HEK293 (cell line): ENCODE measurements around the gene FHIT.

ENCODE experiments used
- CTCF ChIA-PET: fragments of 350-600 bp; formaldehyde crosslinking; extraction: SDS; loops from one replicate; lab custom pipeline; 2021; ENCODE audit warnings: antibody characterized with exemption; lab: Yijun Ruan, JAX
- POLR2A ChIA-PET: fragments of 300-600 bp; formaldehyde crosslinking; extraction: SDS; loops from one replicate; lab custom pipeline; 2020; ENCODE audit warnings: antibody characterized with exemption, inconsistent platforms; lab: Yijun Ruan, JAX
- H3K27ac ChIP-seq: fragments of 200-500 bp; sonication (Bioruptor generic); 2 replicates; pipeline ENCODE4 v1.5.1; 2014; ENCODE audit warnings: low read depth, low read length, control low read depth, inconsistent platforms; ENCODE audit errors: extremely low read depth
- H3K36me3 ChIP-seq, 2 experiments: fragments of 200-500 bp in 1 of 2; sonication (Bioruptor generic) in 1 of 2; 1 replicate in 1 of 2; 2 replicates in 1 of 2; pipeline ENCODE4 v1.5.1; 2014 to 2017; ENCODE audit warnings: inconsistent platforms in 2 of 2, low read length in 2 of 2; ENCODE audit not compliant: control insufficient read depth in 2 of 2, insufficient read depth in 1 of 2
- H3K4me1 ChIP-seq: fragments of 200-500 bp; sonication (Bioruptor generic); 2 replicates; pipeline ENCODE4 v1.5.1; 2014; ENCODE audit warnings: mild to moderate bottlenecking, low read length, inconsistent platforms; ENCODE audit not compliant: control insufficient read depth, insufficient read depth
- H3K4me3 ChIP-seq: 2 replicates; pipeline ENCODE4 v1.5.1; 2011; ENCODE audit warnings: low read depth, mild to moderate bottlenecking, control low read depth, low read length, moderate library complexity
- H3K9me3 ChIP-seq: fragments of 200-500 bp; sonication (Bioruptor generic); 2 replicates; pipeline ENCODE4 v1.5.1; 2014; ENCODE audit warnings: low read depth, low read length, inconsistent platforms; ENCODE audit not compliant: control insufficient read depth, insufficient read depth
- HOXA7 ChIP-seq: sonication (generic); formaldehyde crosslinking; IDR thresholded peaks from 2 replicates; pipeline ENCODE4 v1.8.1; 2022; ENCODE audit warnings: missing genetic modification reagents, borderline replicate concordance
- HOXD13 ChIP-seq: sonication (generic); formaldehyde crosslinking; IDR thresholded peaks from 2 replicates; pipeline ENCODE4 v1.8.0; 2022; ENCODE audit warnings: missing genetic modification reagents, borderline replicate concordance
- OSR2 ChIP-seq: fragments of 450-650 bp; formaldehyde crosslinking; IDR thresholded peaks from 2 replicates; pipeline ENCODE4 v1.5.1; 2016; ENCODE audit warnings: missing biosample characterization, missing genetic modification characterization
- PRDM1 ChIP-seq: fragments of 450-650 bp; formaldehyde crosslinking; IDR thresholded peaks from 2 replicates; pipeline ENCODE4; 2016; ENCODE audit warnings: missing biosample characterization, missing genetic modification characterization
- ZBTB20 ChIP-seq: fragments of 450-650 bp; formaldehyde crosslinking; IDR thresholded peaks from 2 replicates; pipeline ENCODE4 v1.5.1; 2016; ENCODE audit warnings: missing biosample characterization, missing genetic modification characterization
- ZBTB48 ChIP-seq: fragments of 450-650 bp; formaldehyde crosslinking; IDR thresholded peaks from 2 replicates; pipeline ENCODE4 v1.5.1; 2016; ENCODE audit warnings: missing biosample characterization, missing genetic modification characterization
- ZFP3 ChIP-seq: fragments of 450-650 bp; formaldehyde crosslinking; IDR thresholded peaks from 2 replicates; pipeline ENCODE4 v1.5.1; 2016; ENCODE audit warnings: low read depth, missing biosample characterization, missing genetic modification characterization
- ZFP69B ChIP-seq: fragments of 450-650 bp; formaldehyde crosslinking; IDR thresholded peaks from 2 replicates; pipeline ENCODE4 v1.5.1; 2016; ENCODE audit warnings: missing biosample characterization, missing genetic modification characterization
- ZNF132 ChIP-seq: fragments of 450-650 bp; formaldehyde crosslinking; IDR thresholded peaks from 2 replicates; pipeline ENCODE4 v1.5.1; 2017; ENCODE audit warnings: missing biosample characterization, missing genetic modification characterization, borderline replicate concordance
- ZNF140 ChIP-seq: fragments of 450-650 bp; formaldehyde crosslinking; IDR thresholded peaks from 2 replicates; pipeline ENCODE4 v1.5.1; 2016; ENCODE audit warnings: missing biosample characterization, missing genetic modification characterization
- ZNF169 ChIP-seq: fragments of 450-650 bp; formaldehyde crosslinking; IDR thresholded peaks from 2 replicates; pipeline ENCODE4 v1.5.1; 2016; ENCODE audit warnings: missing biosample characterization, missing genetic modification characterization
- ZNF184 ChIP-seq: fragments of 450-650 bp; IDR thresholded peaks from 2 replicates; pipeline ENCODE4 v1.5.1; 2018; ENCODE audit warnings: missing biosample characterization, mild to moderate bottlenecking, missing genetic modification characterization
- ZNF19 ChIP-seq: fragments of 450-650 bp; formaldehyde crosslinking; IDR thresholded peaks from 2 replicates; pipeline ENCODE4; 2016; ENCODE audit warnings: missing biosample characterization, missing genetic modification characterization, low read depth
- ZNF366 ChIP-seq: fragments of 450-650 bp; formaldehyde crosslinking; conservative IDR thresholded peaks from 2 replicates; pipeline ENCODE4 v1.5.1; 2016; ENCODE audit warnings: missing biosample characterization, missing genetic modification characterization
- ZNF37A ChIP-seq: fragments of 450-650 bp; IDR thresholded peaks from 2 replicates; pipeline ENCODE4 v1.5.1; 2018; ENCODE audit warnings: missing biosample characterization, missing genetic modification characterization
- ZNF423 ChIP-seq: fragments of 450-650 bp; formaldehyde crosslinking; IDR thresholded peaks from 2 replicates; pipeline ENCODE4 v1.5.1; 2016; ENCODE audit warnings: missing biosample characterization, missing genetic modification characterization
- ZNF433 ChIP-seq: fragments of 450-650 bp; formaldehyde crosslinking; IDR thresholded peaks from 2 replicates; pipeline ENCODE4 v1.5.1; 2016; ENCODE audit warnings: missing biosample characterization, missing genetic modification characterization, low read depth
- ZNF548 ChIP-seq: fragments of 450-650 bp; formaldehyde crosslinking; IDR thresholded peaks from 2 replicates; pipeline ENCODE4 v1.5.1; 2016; ENCODE audit warnings: missing biosample characterization, missing genetic modification characterization
- ZNF624 ChIP-seq: fragments of 450-650 bp; formaldehyde crosslinking; IDR thresholded peaks from 2 replicates; pipeline ENCODE4 v1.5.1; 2017; ENCODE audit warnings: missing biosample characterization, missing genetic modification characterization
- ZNF701 ChIP-seq: fragments of 450-650 bp; formaldehyde crosslinking; IDR thresholded peaks from 2 replicates; pipeline ENCODE4 v1.5.1; 2016; ENCODE audit warnings: missing biosample characterization, missing genetic modification characterization
- ZNF843 ChIP-seq: fragments of 450-650 bp; formaldehyde crosslinking; IDR thresholded peaks from 2 replicates; pipeline ENCODE4 v1.5.1; 2016; ENCODE audit warnings: missing biosample characterization, missing genetic modification characterization
- TF ChIP-seq, protein P1 (sequence below): fragments of 450-650 bp; formaldehyde crosslinking; IDR thresholded peaks from 2 replicates; pipeline ENCODE4 v1.5.1; 2016; ENCODE audit warnings: missing biosample characterization, missing genetic modification characterization
- TF ChIP-seq, protein P2 (sequence below): fragments of 450-650 bp; formaldehyde crosslinking; conservative IDR thresholded peaks from 2 replicates; pipeline ENCODE4 v1.5.1; 2016; ENCODE audit warnings: low read depth, missing biosample characterization, missing genetic modification characterization
- TF ChIP-seq, protein P3 (sequence below): fragments of 450-650 bp; formaldehyde crosslinking; IDR thresholded peaks from 2 replicates; pipeline ENCODE4 v1.5.1; 2017; ENCODE audit warnings: missing biosample characterization, missing genetic modification characterization
- TF ChIP-seq, protein P4 (sequence below): fragments of 450-650 bp; formaldehyde crosslinking; IDR thresholded peaks from 2 replicates; pipeline ENCODE4 v1.5.1; 2016; ENCODE audit warnings: missing biosample characterization, missing genetic modification characterization
- TF ChIP-seq, protein P5 (sequence below): fragments of 450-650 bp; formaldehyde crosslinking; IDR thresholded peaks from 2 replicates; pipeline ENCODE4; 2016; ENCODE audit warnings: missing biosample characterization, missing genetic modification characterization

FHIT gene

DNA sequence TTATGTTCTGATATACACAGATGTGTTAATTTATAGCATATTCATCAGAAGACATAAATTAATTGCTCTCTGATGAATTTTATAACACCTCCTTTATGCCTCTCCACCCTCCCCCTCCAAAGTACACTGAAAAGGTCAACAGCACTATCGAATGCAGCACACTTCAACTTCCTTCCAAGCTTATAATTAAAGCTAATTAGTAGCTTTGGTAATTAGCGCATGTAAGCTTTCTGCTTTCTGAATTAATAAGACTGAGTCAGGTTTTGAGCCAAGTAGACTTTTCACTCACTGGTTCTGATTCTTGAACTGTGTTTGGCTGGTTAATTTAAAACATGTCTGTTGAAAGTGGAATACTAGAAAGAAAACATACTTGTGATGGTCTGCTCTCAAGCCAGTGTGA, 1440.6 kb downstream of the FHIT start:
- H3K4me3 ChIP-seq: no peak overlapping the region
- TF ChIP-seq ZBTB20 (tag by site-specific recombination): no peak
- TF ChIP-seq ZNF433 (tag by site-specific recombination): no peak
- TF ChIP-seq ZNF366 (tag by site-specific recombination): no peak
- TF ChIP-seq ZFP69B (tag by site-specific recombination): no peak
- TF ChIP-seq, protein P1, sequence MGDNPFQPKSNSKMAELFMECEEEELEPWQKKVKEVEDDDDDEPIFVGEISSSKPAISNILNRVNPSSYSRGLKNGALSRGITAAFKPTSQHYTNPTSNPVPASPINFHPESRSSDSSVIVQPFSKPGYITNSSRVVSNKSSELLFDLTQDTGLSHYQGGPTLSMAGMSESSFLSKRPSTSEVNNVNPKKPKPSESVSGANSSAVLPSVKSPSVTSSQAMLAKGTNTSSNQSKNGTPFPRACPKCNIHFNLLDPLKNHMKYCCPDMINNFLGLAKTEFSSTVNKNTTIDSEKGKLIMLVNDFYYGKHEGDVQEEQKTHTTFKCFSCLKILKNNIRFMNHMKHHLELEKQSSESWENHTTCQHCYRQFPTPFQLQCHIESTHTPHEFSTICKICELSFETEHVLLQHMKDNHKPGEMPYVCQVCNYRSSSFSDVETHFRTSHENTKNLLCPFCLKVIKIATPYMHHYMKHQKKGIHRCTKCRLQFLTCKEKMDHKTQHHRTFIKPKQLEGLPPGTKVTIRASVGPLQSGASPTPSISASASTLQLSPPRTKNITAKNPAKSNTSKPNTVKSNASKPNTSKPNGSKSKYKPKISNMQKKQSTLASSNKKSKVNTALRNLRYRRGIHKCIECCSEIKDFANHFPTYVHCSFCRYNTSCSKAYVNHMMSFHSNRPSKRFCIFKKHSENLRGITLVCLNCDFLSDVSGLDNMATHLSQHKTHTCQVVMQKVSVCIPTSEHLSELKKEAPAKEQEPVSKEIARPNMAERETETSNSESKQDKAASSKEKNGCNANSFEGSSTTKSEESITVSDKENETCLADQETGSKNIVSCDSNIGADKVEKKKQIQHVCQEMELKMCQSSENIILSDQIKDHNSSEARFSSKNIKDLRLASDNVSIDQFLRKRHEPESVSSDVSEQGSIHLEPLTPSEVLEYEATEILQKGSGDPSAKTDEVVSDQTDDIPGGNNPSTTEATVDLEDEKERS: no peak
- TF ChIP-seq, protein P2, sequence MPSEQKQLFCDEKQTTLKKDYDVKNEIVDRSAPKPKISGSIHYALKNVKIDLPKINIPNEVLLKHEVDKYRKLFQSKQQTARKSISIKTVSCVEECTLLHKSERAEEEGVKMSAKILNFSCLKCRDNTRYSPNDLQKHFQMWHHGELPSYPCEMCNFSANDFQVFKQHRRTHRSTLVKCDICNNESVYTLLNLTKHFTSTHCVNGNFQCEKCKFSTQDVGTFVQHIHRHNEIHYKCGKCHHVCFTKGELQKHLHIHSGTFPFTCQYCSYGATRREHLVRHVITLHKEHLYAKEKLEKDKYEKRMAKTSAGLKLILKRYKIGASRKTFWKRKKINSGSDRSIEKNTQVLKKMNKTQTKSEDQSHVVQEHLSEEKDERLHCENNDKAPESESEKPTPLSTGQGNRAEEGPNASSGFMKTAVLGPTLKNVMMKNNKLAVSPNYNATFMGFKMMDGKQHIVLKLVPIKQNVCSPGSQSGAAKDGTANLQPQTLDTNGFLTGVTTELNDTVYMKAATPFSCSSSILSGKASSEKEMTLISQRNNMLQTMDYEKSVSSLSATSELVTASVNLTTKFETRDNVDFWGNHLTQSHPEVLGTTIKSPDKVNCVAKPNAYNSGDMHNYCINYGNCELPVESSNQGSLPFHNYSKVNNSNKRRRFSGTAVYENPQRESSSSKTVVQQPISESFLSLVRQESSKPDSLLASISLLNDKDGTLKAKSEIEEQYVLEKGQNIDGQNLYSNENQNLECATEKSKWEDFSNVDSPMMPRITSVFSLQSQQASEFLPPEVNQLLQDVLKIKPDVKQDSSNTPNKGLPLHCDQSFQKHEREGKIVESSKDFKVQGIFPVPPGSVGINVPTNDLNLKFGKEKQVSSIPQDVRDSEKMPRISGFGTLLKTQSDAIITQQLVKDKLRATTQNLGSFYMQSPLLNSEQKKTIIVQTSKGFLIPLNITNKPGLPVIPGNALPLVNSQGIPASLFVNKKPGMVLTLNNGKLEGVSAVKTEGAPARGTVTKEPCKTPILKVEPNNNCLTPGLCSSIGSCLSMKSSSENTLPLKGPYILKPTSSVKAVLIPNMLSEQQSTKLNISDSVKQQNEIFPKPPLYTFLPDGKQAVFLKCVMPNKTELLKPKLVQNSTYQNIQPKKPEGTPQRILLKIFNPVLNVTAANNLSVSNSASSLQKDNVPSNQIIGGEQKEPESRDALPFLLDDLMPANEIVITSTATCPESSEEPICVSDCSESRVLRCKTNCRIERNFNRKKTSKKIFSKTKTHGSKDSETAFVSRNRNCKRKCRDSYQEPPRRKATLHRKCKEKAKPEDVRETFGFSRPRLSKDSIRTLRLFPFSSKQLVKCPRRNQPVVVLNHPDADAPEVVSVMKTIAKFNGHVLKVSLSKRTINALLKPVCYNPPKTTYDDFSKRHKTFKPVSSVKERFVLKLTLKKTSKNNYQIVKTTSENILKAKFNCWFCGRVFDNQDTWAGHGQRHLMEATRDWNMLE (tag by site-specific recombination): no peak
- TF ChIP-seq HOXD13 (CRISPR knock-in tag): no peak
- TF ChIP-seq OSR2 (tag by site-specific recombination): no peak
- no peak for TF ChIP-seq ZNF843 (tag by site-specific recombination)
- TF ChIP-seq ZNF701 (tag by site-specific recombination): no peak
- TF ChIP-seq, protein P3, sequence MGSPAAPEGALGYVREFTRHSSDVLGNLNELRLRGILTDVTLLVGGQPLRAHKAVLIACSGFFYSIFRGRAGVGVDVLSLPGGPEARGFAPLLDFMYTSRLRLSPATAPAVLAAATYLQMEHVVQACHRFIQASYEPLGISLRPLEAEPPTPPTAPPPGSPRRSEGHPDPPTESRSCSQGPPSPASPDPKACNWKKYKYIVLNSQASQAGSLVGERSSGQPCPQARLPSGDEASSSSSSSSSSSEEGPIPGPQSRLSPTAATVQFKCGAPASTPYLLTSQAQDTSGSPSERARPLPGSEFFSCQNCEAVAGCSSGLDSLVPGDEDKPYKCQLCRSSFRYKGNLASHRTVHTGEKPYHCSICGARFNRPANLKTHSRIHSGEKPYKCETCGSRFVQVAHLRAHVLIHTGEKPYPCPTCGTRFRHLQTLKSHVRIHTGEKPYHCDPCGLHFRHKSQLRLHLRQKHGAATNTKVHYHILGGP (tag by site-specific recombination): no peak
- no peak for TF ChIP-seq ZNF548 (tag by site-specific recombination)
- no peak for TF ChIP-seq ZNF37A (tag by site-specific recombination)
- CTCF ChIA-PET: interaction anchor here (0.6 to 0.7 kb wide), 2 partner anchors 197 to 223 kb away, joined by 3 read pairs; no protein-coding TSS in a partner anchor
- H3K36me3 ChIP-seq: no peaks in the 10 kb centered on the region
- no peaks in the 10 kb centered on the region for H3K4me1 ChIP-seq
- H3K9me3 ChIP-seq: no peaks in the 10 kb centered on the region
- POLR2A ChIA-PET: no interaction called here
- no peak overlapping the region for H3K27ac ChIP-seq

DNA sequence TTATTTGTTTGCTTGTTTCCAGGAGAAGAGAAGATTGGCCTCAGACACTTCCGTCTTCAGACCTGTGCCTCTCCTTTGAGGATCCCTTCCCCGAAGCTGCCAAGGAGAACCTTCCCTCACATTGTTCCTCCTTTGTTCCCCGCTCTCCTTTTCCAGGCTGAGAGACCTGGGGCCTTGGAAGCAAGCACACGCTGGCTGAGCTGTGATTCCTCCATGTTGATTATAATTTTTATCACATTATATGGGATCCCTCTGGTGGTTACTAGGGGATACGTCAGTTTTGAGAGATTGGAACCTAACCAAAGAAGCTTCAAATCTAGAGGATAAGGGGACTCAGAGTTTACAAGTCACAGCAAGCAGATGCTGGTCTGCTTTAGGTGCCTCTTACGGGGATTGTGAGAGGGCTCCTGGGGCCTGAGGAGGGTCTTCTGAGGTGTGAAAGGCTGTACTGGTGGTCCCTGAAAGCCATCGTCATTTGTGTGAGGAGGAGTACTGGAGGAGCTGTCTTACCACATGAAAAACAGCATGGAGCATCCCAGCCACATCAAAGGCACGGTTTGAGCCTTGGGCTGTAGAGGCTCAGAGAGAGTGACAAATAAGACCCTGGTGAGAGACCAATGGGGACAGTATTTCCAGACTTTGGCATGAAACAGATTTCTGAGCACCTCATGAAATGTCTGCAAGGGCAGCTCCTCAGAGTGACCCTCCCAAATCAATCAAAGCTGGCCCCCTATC, 1441.4 kb downstream of the FHIT start:
- ChIA-PET CTCF (interaction anchor here (0.6 to 1.0 kb wide), 6 partner anchors 18 to 703 kb away, joined by 3 to 6 read pairs (median 3); no protein-coding TSS in a partner anchor), POLR2A (no interaction called here)
- no peak overlapping the region for H3K27ac ChIP-seq
- no peak overlapping the region for H3K4me3 ChIP-seq
- H3K36me3 ChIP-seq: no peaks in the 10 kb centered on the region
- no peaks in the 10 kb centered on the region for H3K9me3 ChIP-seq
- no peaks in the 10 kb centered on the region for H3K4me1 ChIP-seq
- TF ChIP-seq ZNF624 (tag by site-specific recombination): no peak
- TF ChIP-seq, protein P4, sequence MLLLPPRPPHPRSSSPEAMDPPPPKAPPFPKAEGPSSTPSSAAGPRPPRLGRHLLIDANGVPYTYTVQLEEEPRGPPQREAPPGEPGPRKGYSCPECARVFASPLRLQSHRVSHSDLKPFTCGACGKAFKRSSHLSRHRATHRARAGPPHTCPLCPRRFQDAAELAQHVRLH (tag by site-specific recombination): no peak
- TF ChIP-seq ZNF169: no peak
- no peak for TF ChIP-seq ZNF19 (tag by site-specific recombination)
- TF ChIP-seq ZNF184 (tag by site-specific recombination): no peak
- no peak for TF ChIP-seq ZNF423 (tag by site-specific recombination)
- TF ChIP-seq, protein P5, sequence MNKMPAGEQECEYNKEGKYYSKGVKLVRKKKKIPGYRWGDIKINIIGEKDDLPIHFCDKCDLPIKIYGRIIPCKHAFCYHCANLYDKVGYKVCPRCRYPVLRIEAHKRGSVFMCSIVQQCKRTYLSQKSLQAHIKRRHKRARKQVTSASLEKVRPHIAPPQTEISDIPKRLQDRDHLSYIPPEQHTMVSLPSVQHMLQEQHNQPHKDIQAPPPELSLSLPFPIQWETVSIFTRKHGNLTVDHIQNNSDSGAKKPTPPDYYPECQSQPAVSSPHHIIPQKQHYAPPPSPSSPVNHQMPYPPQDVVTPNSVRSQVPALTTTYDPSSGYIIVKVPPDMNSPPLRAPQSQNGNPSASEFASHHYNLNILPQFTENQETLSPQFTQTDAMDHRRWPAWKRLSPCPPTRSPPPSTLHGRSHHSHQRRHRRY: no peak
- no peak for TF ChIP-seq ZNF140 (tag by site-specific recombination)
- TF ChIP-seq ZBTB48 (tag by site-specific recombination): no peak
- no peak for TF ChIP-seq PRDM1 (tag by site-specific recombination)
- no peak for TF ChIP-seq ZNF132 (tag by site-specific recombination)
- no peak for TF ChIP-seq ZFP3 (tag by site-specific recombination)
- no peak for TF ChIP-seq HOXA7
